Activated gamma-delta T cell treated with Interleukin-2 at 50 U/mL for 16 hours (primary cell): ENCODE results near the gene WWOX.

ENCODE experiments used
- DNase-seq: peaks from one replicate; pipeline ENCODE4 v3.0.0-alpha.2; 2020

The WWOX gene

DNA sequence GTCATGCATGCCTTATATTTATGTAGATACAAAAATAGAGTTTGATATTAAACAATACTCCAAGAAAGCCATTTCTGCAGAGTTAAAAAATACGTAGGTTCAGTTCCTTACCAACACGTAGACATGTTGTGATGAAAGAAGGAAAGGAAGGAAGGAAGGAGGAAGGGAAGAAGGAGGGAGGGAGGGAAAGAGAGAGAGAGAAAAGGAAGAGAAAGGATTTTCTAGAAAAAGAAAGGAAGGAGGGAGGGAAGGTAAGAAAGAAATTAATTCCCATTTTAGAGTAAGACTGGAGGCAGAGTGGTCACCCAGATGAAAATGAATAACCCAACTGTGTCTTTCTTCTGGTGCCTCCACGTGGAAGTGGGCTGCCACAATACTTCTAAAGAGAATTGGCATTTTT lies 652.1 kb downstream of the WWOX start:
- no peak for DNase-seq

DNA sequence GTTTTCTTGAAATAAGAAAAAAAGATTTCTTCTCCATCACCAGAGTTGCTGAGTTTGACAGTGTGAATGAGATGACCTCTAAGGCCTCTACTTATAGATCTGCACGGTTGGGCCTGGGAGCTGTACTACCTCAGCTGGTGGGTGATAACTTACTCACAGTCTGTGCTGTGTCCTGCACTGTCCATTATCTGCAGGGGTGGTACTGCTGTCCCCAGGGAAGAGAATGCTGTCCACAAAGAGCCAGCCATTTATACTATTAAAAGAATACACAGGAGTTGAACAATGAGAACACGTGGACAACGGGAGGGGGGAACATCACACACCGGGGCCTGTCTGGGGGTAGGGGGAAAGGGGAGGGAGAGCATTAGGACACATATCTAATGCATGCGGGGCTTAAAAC lies 655.3 kb downstream of the WWOX start:
- no peak for DNase-seq

DNA sequence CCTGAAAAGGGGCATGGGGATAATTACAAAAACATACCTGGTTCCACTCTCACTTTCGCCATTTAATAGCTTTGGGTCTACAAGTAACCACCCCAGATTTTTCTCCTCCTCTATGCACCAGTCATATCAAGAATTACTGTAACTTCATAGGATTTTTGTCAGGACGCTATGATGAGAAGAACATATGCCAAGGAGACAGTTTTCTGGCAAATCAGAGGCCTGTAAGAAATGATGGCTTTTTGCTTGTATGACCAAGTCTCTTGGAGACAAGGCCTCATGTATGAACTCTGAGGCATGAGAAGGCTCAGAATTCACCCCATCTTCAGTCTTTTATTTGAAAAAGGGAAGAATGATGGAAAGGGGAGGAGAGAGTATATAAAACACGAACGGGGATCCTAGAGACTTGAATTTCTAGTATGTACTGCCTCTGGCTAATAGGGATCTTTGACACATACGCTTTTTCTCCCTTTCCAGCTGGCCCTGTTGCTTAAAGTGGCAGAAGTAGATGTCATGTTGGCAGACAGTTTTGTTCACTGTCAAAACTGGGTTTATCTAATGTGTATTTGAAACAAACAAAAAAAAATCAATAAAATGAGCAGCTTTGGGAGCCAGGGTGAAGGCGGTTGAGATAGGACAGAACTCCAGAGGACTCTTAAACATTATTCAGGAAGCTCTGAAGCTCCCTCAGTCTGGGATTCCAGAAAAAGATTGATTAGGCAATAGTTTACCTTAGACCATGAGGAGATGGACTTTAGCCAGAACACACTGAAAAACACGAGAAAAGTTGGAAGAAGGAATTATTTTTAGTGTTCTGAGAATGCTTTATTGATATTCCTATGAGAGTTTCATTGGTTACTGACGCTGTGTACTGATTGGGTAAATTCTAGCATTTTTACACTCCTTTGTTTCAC lies 656.6 kb downstream of the WWOX start:
- no peak for DNase-seq

DNA sequence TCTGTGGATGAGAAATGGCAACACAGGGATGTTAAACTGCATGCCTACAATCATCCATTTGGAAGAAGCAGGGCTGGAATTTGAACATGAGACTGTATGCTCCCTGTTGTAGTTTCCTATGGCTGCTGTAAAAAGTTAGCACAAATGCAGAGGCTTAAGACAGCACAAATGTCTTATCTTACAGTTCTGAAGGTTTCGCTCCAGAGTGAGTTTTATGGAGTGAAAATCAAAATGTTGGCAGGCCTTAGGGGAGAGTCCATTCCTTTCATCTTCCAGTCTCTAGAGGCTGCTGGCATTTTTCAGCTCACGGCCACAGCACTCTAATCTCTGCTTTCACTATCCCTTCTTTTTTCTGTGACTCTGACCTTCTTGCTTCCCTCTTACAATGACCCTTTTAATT lies 660.1 kb downstream of the WWOX start:
- no peak for DNase-seq

DNA sequence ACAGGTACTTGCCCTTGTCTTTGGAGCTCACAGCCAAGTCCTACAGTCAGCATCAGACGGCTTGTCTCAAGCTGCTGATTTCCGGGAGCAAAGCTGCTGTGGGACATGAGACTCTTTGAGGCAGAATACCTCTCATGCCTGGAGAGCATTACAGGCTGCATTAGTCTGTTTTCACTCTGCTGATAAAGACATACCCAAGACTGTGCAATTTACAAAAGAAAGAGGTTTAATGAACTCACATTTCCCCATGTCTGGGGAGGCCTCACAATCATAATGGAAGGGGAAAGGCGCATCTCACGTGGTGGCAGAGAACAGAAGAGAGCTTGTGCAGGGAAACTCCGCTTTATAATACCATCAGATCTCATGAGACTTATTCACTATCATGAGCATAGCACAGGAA lies 661.2 kb downstream of the WWOX start:
- DNase-seq: no peak

DNA sequence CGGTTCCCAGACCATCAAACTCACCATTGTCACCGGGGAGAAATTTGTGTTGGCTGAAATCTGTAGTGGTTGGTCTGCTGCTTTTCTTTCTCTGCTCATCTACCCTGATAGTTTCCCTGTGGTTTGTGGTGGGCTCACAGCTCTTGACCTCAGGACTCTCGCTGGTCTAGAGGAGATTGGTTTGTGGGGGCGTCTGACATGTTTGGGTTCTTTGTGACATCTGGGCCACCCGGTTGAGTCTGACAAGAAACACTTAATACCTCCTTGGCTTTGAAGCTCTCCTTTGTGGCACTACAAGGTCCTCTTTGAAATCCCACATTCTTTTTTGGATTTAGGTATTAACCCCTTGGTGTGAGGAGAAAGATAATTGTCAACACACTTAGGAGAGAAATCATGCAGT lies 662.0 kb downstream of the WWOX start:
- DNase-seq: no peak

DNA sequence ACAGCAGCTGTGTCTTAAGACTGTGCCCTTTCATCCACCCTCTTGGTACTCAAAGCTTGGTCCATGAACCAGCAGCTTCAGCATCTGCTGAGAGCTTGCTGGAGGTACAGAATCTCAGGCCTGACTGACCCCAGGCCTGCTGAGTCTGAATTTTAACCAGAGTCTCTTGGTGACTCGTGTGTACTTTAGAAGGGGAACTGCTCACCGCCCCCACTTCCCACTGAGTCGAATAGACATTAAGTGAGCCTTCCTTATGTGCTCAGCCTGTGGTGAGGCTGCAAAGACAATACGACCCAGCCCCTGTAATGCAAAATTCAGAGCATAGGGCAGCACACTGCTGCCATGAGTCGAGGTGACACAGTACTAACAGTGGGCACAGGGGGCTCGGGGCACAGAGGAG lies 662.8 kb downstream of the WWOX start:
- DNase-seq: no peak

DNA sequence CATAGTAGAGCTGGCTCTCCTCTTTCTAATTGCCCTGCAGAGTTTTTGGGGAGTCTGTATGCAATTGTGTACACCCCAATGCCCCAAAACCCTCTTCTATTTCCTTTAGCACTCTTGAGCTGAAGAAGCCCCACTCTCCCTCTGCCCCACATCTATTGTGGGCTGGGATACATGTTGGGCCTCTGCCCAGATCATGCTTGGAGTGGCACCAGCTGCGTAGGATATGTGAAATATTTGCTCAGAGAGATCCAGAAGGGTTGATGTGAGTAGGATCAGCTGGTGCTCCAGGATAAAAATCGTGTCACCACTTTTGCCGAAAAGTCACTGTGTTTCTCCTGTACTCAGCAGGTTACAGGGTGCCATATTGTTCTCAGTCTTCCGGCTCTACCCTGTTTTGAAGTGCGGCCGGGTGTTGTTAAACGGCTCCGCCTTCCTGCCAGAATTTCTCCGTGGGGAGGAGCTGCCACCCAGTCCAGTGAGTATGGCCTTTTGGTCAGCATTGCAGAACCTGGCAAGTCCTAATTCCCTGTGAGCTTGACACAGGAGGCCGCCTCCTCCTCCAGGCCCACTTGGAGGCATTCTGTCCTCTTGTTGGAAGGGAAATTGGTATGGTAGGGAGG lies 664.5 kb downstream of the WWOX start:
- no peak for DNase-seq

DNA sequence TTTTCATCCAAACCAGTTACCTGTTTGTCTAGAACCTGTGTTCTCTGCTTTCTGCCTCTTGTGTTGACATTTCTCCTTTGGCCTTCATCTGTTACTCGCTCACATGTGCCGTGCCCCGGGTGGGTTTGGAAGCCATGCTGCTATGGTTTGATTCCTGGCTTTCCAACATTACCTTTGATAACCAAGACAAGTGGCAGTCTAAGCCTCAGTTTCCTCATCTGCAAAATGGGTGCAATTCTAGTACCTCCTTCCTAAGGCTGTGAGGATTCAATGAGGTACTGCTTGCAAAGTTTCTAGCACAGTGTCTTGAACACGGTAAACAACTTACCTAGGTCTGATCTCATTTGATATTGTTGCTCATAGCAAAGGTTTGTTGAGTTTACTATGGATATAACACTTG lies 665.0 kb downstream of the WWOX start:
- no peak for DNase-seq

DNA sequence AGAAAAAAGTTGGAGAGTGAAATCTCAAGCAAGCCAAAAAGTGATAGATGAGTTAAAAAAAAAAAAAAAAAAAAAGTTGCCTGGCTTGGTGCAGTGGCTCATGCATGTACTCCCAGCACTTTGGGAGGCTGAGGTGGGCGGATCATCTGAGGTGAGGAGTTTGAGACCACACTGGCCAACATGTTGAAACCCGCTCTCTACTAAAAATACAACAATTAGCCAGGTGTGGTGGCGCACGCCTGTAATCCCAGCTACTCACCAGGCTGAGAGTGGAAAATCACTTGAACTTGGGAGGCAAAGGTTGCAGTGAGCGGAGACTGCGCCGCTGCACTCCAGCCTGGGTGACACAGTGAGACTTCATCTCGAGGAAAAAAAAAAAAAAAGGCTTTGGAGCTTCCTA lies 668.8 kb downstream of the WWOX start:
- DNase-seq: no peak

DNA sequence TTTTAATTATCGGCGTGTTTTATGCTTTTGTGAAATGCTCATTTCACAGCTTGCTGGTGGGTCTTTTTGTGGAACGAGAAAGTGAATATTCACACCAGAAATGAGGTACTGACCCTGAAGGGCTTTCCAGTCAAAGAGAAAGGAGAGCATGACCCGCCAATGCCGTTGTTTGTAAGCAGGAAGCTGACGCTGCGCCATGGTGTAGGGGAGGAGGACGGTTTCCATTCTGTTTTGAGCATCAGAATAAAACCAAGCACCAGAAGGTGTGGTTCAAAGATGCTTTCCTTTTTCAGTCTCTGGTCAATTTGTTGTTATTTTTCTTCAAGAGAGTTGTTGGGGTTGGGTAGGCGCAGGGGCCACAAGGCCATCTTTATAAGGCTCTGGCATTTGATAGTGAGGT lies 669.3 kb downstream of the WWOX start:
- no peak for DNase-seq

DNA sequence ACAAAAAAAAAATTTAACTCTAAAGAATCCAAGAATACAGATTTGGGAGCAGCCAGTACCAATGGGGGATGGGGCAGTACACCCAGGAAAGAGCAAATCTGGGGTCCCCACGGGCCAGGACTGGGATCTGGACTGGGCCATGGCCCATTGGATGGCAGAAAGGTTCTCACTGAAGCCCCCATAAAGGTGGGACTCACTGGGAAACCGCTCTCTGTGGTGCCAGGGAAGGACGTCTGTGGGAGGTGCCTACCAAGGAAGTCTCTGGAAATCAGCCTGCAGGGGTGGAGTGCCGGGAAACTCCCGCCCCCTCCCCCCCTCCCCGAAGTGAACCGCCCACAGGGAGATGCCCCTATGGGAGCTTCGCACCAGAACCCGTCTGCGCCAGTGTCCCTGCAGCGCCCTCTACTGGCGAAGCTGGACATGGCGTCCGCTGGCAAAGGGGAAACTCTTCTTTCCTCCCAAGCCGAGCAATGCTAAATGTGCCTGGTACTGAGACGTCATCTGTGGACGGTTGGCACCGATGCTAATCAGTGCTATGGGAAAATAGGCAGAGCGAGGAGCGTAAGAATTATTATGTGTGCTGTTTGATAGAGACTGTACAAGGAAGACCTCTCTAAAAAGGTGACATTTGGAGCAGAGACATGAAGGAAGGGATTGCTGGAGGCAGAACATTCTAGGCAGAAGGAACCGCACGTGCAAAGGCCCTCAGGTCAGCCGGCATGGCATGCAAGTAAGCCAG lies 671.1 kb downstream of the WWOX start:
- peak; percentile 74 for DNase-seq

DNA sequence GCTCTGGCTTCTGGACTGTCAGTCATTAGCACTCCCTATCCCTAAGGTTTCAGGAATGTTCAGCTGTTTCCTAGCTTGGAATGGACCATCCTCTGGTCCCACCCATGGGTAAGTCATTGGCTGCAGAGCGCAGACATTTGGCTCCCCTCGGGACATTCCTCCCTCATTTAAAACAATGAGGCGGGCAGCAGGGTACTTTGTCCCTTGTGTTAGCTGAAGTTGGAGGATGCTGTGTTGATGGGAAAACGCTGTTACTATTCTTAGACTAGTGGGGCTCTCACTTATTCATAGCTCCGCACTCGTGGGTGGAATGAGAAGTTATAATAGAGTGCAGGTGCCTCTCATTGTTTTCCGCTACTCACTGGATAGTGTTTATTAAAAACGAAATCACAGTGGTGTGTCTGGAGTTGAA lies 673.8 kb downstream of the WWOX start:
- DNase-seq: no peak

DNA sequence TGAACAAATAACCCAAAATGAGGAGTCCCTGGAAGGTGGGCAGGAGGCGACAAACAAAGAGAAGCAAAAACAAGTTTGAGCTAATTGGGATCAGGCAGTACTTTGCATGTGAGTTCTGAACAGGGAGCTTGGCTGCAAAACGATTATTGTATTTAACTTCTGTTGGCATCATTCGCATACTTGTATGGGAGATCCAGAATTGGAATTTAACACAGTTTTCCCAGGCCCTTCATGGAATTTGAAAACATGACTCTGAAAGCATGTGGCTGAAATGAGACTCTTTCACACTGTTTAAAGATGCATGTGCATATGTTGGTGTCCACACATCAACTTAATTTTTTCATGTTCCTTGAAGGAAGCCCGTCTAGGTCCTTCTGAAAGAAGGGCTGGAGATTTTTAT lies 674.3 kb downstream of the WWOX start:
- no peak for DNase-seq

DNA sequence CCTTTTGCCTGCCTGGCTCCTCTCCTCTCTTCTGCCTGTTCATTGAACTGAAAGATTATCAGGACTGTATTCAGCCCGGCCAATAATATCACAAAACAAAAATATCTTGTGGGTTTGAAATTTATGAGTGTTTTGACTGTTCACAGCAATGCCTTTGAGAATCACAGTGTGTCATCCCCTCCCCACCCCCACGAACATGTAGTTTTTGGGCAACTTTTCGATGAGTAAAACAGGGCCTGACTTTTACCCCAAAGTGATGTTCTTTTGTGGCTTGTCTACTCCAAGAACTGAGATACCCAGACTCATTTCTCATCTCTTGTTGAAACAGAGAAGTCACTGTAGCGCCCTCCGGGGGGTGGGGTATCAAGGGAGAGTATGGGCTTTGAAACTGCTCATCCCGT lies 675.7 kb downstream of the WWOX start:
- DNase-seq: no peak

DNA sequence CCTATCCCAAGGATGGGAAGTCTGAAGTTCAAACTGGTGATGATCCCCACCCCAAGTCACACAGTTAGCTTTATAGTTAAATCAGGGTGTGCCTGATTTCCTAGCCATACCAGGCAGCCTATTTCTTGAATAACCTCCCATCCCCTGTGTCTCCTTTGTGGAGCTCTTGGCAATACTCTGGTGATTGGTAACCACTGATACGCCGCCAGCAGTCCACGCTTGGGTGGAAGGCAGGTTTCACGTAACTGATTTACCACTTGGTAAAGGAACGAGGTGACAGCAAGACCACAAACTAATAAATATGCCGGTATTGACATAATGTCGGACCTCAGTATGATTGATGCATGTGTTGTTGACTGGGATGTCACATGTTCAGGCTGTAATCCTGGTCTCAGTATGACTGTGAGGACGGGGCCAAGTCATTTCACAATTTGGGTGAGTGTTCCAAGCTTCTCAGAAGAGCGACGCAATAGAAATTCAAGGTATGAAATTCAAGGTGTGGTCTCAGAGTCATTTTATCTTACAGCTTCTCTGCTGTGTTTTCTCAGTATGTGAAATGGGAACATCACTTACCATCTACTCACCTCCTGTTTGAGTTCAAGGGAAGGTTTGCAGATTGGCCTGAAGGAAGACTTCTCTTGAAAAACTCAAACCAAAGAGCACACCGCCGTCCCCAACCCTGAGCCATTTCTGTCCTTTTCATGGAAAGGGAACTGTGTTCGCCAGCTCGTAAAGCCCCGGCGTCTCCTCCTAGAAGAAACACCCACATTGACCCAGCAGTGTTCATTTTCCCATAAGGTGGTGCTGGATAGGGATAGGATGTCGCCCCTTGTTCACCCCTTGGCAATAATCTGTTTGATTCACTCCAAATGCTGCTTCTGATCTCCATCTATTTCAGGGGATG lies 678.9 kb downstream of the WWOX start:
- DNase-seq: no peak

DNA sequence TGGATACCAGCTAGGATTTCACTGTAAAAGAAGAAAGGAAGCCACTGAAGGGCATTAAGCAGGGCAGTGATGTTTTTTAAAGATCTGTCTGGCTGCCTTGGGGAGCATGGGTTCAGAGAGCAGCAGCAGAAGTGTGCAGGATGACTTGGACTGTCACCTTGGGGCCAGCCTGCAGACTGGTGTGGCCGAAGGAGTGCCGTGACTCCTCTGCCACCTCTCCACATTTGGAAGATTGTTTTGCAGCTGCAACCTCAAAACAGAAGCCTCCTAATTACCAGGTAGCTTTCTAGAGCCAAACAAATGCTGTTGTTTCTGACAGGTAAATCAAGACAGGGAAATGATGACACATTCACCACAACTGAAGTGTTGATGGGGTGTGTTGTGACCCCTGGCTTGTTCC lies 681.4 kb downstream of the WWOX start:
- no peak for DNase-seq

DNA sequence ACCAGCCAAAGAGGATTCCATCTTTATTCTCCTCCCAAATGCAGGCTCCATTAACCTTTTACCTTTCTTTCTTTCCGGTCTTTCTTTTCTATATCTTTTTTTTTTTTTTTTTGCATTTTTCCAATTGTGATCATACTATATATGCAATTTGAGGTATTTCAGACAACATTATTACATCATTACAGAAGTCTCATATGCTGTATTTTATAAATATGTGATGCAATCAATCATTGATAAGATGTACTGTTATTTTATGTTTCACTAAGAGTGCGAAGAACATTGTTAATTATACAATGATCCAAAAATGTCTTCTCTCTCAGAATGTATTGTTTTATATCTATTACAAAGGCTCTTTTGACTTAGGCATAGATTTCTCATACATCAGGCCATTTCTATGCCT lies 683.1 kb downstream of the WWOX start:
- no peak for DNase-seq

DNA sequence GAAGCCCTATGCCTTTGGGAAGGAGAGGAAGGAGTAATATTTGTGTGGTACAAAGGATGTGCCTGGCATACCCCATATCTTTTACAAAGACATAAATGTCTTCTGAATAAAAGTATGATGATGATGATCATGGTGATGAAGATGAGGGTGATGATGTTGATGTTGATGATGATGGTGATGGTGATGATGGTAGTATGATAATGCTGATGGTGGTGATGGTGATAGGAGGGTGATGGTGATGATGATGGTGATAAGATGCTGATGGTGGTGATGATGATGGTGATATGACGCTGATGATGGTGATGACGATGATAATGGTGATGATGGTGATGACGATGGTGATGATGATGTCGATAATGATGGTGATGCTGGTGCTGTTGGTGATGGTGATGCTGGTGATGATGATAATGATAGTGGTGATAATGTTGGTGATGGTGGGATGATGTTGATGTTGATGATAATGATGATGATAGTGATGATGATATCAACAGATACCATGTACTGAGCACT lies 684.2 kb downstream of the WWOX start:
- no peak for DNase-seq

DNA sequence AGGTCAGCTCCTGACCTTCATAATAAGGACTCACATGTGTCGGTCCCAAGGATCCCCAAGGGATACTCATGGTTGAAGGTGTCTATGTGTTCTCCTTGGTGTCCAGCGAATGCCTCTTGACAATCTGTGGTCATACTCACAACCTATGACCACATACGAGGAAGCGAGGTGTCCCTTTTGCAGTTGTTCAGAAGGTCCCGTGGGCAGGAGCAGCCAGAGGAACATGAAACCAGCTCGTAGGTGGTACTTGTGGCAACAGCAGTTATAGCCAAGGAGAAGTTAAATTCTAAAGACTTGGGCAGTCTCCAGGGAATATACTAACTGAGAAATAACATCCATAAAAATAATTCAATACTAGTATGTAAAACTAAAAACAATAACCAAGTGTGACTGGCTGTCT lies 685.3 kb downstream of the WWOX start:
- no peak for DNase-seq

DNA sequence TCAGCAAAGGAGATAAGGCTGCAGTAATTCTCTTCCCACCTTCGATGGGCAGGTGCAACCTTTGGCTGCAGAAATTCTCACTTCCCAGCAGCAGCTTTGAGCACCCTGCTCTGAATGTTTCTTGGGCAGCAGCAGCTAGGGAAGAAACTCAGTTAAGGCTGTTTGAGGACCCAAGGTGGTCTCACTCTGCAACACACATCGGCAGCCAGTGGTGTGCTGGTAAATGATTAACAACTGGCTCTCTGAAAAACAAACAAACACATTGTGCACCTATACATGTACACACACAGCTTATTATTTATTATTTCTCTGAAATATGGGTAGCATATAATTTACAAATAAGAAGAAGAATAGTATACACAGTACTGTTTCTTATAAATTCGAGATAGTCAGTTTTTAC lies 685.8 kb downstream of the WWOX start:
- no peak for DNase-seq

DNA sequence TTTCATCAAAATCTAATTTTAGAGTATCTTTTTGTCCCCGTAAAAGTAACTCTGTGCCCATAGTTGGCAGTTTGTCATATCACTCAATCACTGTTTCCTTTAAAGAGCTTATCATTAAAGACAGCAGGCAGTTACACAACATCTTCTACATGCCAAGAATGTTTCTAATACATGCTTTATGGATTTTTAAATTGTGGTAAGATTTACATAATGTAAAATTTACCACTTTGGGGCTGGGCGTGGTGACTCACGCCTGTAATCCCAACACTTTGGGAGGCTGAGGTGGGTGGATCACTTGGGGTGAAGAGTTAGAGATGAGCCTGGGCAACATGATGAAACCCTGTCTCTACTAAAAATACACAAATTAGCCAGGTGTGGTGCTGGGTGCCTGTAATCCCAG lies 687.2 kb downstream of the WWOX start:
- DNase-seq: no peak

DNA sequence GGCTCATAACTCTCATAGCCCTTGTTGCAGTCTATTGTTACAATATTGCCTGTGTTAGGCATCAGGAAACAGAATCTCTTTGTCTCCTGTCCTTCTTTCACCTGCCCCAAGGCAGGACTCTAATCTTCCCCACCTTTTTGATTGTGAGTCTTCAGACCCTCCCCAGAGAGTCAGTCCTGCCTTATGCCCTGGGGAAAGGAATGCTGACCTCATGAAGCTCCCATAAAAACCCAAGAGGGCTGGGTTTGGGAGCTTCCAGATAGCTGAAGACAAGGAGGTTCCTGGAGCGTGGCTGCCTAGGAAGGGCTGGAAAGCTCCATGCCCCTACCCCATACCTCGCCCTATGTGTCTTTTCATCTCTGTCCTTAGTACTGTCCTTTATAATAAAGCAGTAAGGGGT lies 688.8 kb downstream of the WWOX start:
- no peak for DNase-seq
